Activated naive CD4-positive, alpha-beta T cell (primary cell): ENCODE measurements around the gene MANSC4.

Source experiments
- DNase-seq, 4 experiments: peaks; one replicate each; lab custom pipeline; 2025; lab: John Stamatoyannopoulos, UW

Gene MANSC4

DNA sequence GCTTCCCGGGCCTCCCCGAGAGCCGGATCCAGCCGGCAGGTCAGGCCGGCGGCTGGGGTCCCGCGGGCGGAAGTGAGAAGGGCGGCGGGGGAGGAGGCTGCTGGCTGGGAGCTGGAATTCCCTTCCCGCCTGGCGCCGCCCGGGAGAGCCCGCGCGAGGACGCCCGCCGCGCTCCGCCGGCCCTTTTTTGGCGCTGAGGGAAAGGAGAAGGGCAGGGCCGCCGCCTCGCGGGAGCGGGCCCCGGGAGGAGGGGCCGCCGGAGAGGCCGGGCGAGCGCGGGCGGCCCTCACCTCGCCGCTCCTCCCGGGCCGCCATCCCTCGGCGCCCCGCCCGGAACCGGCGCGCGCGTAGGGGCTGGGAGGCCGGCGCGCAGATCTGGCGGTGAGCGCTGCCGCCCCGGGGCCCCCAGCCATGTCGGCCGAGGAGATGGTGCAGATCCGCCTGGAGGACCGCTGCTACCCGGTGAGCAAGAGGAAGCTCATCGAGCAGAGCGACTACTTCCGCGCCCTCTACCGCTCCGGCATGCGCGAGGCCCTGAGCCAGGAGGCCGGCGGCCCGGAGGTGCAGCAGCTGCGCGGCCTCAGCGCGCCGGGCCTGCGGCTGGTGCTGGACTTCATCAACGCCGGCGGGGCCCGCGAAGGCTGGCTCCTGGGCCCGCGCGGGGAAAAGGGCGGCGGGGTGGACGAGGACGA, at the start of gene MANSC4, which contains the start of gene KLHL42:
TSS of gene MANSC4 (minus strand) at position 317 of the 692 bp plus-strand sequence. CDS start 8,960 bp downstream, outside the sequence.
TSS of gene KLHL42 (plus strand) at position 314 of the 692 bp plus-strand sequence. CDS start at position 412, 98 bp downstream.
- peak; percentile 16 to 62 (median 36) for DNase-seq

GRCh38 chr12:27828196-27828595, 48.2 kb upstream of the MANSC4 start:
- DNase-seq, result no peak

DNA sequence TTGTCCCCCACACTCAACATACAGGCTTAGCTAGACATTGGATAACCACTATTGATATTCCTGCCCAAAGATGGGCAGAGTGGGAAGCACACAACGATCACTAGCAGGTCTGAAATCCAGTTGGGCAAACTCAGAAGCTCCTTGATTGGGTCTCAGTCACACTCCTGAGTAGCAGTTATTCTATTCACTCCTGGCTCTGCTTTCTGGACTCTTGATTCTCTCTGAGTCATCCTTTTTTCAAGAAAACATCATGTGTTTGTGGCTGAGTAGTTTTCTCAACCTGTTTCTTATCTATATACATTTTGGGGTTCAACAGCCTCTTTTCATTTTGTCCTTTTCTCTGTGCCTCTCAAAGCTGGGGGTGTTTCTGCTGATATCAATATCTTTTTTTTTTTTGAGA, 46.0 kb upstream of the MANSC4 start:
- DNase-seq, result no peak

DNA sequence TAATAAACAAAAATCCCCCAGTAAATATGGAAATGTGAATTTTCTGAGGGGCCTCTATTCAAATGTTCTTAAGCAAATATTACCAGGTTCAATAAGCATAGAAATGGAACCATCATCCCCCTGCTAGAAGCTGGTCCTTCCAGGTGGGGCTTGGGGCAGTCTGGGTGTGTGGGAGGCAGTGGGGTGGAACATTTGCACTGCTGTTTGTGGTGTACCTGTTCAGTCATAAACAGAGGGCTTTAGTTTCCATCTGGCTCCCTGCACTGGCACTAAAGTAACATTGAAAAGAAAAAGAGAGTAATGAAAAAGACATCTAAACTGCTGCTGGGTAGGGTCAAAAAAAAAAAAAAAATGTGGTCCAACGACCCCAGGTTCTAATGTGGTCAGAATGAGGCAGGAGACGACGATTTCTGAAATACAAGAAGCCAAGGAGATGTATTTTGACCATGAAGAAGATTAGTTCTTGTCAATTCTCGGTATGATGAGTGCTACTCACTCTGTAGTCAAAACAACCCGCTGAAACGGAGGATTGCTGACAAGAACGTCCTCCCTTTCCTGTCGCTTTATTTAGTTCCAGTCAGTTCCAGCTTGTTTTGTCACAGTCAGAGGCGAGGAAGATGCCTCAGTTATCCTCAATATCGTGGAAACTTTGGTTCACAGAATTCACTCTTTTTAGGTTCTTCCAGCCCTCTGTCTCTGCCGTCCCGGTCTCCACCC, 44.2 kb upstream of the MANSC4 start:
- DNase-seq, result no peak

DNA sequence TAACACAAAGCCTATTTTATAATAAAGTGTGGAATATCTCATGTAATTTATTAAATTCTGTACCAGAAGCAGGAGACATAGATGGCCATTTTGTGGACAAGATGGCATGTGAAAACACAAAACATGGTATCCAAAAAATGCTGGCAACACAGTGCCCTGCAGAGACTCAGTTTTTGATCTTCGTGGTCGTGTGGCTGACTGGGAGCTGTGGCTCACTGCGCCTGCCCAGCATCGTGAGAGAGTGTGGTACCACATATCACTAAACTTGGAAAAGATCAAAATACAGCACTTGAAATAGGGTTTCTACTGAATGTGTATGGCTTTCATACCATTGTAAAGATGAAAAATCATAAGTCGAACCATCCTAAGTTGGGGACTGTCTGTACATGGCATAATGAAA, 43.0 kb upstream of the MANSC4 start:
- DNase-seq, result no peak

DNA sequence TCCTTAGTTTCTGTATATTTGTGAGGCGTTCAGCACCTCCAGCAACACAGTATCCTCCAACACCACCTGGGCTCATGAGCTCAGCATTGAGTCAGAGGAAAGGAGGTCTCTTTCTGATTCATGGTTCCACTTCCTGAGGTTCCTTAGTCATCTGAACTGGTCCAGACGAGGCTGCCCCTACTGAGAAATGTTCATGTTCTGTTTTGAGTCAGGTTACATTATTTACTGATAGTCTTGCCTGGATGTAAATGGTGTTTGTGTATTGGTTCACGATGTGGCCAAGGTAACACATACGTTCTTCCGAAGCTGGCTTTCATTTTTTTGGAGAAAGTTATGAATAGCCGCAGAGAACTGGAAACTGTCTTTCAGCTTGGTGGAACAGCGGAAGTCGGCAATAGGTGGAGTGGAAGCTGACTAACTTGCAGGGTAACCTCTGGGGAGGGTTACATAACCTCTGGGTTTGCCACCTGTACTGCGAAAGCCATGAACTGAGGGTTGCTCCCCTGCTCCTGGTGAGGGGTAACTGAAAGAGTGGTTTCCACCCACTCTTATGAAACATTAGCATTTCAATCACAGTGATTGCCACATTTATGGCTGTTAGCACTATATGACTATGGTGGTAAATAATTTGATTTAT, 42.2 kb upstream of the MANSC4 start:
- DNase-seq, result no peak

- DNase-seq, result peak in 1 of 4 experiments; percentile 3
Observed at GRCh38 chr12:27821259-27821973, 41.4 kb upstream of the MANSC4 start.

DNA sequence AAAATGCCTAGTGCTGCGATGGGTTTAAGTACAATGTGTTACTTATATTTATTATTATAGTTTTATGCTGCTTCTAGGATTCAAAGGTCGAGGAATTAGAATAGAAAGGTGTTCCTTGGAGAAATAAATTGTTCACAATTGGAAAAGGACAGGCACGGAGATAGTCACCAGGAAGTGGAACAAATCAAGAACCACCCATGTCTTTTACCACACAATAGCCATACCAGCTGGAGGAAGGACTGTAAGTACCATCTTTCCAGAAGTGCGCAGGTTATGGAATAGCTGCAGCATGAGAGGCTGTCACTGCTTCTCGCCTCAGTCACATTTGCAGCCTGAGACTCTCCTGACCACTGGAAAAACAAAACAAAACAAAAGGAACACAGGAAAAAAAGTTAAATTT, 40.5 kb upstream of the MANSC4 start:
- no peak for DNase-seq

DNA sequence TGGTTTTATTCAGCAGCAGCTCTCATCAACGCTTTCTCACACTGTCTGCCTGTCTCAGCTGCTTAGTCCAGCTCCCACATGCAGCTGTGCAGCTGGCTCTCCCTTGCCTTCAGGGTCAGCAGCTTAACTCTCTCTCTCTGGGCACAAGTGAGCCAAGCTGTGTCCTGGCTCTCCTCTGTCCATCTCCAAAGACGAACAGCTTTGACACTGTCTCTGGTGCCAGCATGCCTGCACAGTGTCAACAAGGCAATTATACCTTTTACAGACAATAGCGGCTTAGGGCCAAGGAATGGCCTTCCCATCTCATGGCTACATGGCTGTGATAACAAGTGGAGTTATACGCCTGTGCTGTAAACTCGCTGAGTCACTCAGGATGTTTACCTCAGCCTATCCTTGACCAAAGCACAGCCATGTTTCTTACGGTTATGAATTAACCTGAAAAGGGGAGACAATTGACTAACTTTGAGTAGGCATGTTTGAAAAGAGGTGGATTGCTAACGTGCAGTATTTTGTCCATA, 38.4 kb upstream of the MANSC4 start:
- DNase-seq, result no peak

DNA sequence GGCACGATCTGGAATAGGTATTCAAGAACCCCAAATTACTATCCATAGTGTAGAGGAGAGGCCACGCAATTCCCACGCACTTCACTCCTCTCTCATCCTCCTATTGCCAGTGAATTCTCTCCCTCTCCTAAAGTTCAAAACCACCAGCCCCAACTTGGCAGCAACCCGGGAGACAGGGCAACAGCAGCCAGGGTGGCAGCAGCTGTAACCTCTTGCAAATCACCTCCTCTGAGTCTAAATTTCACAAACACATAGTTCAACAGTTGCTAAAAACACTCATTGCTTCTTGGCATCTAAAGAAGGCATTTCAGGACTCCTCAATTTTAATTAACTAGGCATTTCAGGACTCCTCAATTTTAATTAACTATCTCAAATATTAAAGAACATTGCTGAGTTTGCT, 37.7 kb upstream of the MANSC4 start:
- DNase-seq, result no peak

- DNase-seq, result no peak
Observed at GRCh38 chr12:27814851-27815591, 35.0 kb upstream of the MANSC4 start.

DNA sequence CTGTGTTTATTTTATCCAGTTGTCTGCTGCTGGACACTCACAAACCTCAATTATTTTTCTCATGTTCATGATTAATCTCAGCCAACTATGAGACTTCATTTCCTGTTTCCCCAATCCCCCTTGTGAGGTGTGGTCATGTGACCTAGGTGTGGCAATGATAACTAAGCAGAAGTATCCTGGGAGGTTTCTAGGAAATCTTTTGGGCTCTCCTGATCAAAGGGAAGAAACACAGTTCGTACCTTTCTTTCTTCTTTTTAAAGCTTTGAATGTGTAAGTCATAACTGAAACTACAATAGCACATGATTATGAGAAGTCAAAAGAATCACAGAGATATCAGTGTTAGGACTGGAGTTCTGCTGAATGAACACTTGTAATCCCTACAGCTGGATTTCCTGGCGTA, 34.4 kb upstream of the MANSC4 start:
- DNase-seq, result no peak

GRCh38 chr12:27812502-27812901, 32.5 kb upstream of the MANSC4 start:
- no peak for DNase-seq

- DNase-seq, result no peak
Observed at GRCh38 chr12:27810756-27811155, 30.7 kb upstream of the MANSC4 start.

DNA sequence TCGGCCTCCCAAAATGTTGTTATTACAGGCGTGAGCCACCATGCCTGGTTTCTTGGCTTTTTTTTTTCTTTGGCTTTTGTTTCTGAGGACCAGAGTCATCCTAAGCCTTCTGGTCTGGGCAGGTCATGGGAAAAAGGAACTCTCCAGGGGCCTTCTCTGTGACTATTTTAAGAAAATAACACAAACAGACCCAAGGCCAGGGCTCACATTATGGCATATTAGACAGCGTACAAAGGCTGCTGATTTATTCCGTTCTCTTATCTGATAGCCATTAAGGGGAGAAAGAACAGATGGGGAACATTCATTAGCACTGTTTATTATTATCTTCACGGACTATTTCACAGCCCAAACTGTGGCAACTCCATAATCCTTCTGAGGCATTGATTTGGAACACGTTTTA, 28.8 kb upstream of the MANSC4 start:
- DNase-seq, result no peak

GRCh38 chr12:27807063-27807703, 27.1 kb upstream of the MANSC4 start:
- no peak for DNase-seq

- no peak for DNase-seq
Observed at GRCh38 chr12:27806259-27806658, 26.2 kb upstream of the MANSC4 start.

DNA sequence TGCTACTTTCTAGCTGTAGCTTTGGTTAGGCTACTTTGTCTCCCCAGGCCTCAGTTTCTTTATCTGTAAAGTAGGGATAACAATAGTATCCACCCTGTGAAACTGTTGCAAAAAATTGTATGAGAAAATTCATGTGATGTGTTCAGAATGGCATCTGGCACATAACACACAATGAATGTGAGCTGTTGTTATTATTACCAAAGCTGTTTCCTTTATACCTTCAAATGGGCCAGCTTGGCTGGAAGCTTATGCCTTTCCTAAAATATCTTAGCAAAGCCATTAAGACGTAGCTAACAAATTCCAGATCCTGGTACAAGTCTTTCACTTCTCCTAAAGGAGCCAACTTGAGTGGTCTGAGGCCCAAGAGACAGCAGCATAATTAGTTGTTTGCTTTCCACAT, 25.2 kb upstream of the MANSC4 start:
- DNase-seq, result no peak

GRCh38 chr12:27802936-27803335, 22.9 kb upstream of the MANSC4 start:
- DNase-seq, result no peak

GRCh38 chr12:27802511-27802910, 22.5 kb upstream of the MANSC4 start:
- no peak for DNase-seq

DNA sequence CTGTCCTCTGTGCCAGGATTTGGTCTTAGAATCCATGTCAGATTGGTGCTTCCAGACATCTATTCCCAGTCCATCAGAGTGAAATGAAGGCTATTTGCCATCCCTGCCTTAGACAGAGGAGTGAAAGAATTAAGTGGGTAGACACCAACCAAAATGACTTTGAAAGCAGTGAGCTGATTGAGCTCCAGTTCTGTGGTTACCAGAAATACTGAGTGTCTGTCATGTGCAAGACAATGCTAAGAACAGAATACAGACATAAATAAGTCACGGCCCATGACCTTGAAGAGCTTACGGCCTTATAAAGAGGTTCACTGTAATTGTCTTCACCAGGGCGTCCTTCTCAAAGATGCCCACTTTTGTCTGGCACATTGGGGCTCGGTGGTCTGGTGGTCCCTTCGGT, 21.6 kb upstream of the MANSC4 start:
- no peak for DNase-seq
